Activated CD4-positive, alpha-beta T cell treated with anti-CD3 and anti-CD28 coated beads, Interleukin-2, amount 50 U/mL, for 1 hour (primary cell): Measurements from ENCODE around the gene GSN.

ENCODE experiments used
- DNase-seq: peaks from one replicate; pipeline ENCODE4 v3.0.0-alpha.2; 2020

Gene GSN

DNA sequence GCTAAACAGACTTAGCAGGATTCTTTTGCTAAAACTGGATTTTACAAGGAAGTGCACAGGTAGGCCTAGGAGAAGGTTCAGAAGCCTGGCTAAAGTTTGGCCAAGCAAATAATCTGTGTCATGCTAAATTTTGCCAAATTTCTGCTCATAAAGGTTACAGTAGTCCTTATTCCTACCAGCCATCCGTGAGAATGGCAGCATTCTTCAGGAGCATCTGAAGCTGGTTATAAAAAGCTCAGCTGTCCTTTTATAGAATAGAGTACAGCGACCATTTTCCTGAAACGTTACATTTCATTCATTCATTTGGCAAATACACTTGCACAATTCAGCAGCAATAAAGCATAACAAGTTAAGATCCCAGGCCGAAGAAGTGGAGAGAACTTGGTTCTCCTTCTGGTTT lies 6.9 kb downstream of the GSN start:
- DNase-seq, result no peak

DNA sequence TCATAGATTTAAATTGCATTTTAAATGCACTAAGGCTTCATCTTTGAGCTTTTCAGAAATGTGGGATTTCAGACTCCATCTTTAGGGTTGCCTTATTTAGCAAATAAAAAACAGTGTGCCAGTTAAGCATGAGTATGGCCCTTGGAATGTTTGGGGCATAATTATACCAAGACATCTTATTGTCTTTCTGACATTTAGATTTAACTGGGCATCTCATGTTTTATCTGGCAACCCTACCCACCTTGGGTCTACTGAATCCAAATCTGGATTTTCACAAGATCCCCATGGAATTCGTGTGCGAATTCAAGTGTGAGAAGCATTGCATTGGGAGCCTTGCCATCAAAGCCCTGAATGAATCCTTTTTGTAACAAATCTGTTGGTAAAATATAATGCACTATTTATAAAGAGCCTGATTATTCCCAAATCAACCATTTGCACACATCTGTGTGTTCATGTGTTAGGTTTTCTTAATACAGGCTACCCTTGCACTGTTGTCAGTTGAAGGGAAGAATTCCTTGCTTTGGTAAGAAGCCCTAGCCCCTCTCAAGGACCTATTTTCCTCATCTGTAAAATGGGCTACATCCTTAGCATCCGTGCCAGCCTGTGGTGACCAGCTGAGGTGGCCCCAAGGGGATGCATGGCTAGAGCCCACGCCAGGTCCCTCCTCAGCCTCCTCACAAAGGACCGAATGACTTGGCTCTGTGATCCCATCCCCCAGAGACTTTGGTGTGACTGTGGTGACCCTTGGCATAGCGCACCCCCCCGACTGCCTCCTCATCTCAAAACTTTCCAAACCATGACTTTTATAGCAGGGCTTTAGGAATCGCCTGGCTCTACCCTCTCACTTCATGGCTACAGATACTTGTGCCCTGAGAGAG lies 8.1 kb downstream of the GSN start:
- no peak for DNase-seq

DNA sequence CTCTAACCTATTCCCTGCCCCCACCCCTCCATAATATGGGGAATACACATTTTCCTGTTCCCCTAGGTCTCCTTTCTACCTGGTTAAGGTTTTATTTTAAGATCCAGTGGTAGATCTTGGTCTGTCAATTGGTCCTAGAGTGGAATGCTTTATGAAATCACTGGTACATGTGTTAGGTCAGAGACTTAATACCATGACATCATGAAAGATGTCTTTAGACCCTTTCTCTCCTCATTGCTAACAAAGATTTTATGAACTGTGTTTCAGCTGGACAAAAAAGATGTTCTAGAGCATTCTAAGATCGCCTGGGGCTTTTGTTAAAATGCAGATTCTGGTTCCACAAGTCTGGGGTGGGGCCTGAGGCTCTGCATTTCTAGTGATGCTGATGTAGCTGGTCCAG lies 9.1 kb downstream of the GSN start:
- no peak for DNase-seq

DNA sequence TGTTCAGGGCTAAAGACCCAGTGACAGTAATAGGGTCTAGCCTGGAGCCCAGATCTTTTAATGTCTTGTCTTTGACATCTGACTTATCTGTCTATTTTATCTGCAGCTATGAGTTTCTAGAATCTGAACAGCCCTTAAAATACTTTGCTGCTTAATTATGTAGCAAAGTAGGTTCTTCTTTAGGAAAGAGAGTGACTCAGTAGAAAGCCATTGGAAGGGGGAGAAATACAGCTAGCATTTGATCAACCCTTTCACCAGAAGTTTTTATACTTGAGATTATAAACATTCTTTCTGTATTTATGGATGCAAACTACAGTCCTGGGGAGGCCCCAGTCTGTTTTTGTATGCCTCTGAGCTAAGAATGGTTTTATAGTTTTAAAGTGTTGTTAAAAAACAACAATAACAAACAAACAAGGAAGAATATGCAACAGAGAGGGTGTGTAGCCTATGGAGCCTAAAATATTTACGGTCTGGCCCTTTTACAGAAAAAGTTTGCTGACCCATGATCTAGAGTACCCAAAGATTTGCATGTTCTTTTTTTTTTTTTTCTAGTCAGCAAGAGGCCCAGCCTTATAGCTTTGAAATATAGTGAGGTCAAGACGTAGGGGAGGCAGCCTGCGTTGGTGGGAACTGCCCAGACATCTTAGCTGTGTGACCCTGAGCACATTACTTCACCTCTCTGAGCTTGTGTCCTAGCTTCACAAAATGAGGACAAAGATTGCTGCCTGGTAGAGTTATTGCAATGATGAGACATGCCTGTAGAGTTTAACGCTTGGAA lies 9.7 kb downstream of the GSN start:
- DNase-seq, result no peak

DNA sequence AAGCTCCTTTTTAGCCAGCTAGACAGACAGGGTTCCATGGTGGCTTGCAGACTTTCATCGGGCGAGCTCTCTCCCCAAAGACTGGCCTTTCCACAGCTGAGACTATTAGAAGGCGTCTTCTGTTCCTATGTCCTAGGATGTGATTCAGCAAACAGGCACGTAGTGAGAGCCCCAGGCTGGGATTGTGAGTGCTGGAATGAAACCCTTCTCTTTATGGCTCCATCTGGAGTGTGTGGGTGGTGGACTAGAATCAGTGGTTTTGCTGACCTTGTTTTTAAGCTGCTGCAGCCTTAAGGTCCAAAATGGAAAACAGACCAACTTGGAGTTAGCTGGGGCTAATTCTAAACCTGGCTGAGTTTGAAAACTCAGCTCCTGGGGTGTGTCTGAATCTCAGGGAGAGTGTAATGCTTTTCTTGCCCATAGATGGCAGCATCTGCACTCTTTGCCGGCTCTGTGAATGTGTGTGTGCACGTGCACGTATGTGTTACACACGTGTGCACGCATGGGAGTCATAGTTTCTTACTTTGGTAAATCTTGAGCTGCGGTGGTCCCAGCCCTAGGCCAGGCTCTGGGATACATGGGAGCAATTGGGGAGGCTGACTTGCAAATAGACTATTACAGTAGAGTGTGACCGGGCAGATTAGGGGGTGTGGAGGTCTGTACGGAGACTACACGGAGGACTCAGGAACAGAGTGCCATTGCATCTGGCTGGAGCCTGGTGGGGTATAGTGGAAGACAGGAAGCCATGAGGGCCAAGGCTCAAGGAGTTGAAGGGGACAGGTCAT lies 10.7 kb downstream of the GSN start:
- peak; percentile 19 for DNase-seq

DNA sequence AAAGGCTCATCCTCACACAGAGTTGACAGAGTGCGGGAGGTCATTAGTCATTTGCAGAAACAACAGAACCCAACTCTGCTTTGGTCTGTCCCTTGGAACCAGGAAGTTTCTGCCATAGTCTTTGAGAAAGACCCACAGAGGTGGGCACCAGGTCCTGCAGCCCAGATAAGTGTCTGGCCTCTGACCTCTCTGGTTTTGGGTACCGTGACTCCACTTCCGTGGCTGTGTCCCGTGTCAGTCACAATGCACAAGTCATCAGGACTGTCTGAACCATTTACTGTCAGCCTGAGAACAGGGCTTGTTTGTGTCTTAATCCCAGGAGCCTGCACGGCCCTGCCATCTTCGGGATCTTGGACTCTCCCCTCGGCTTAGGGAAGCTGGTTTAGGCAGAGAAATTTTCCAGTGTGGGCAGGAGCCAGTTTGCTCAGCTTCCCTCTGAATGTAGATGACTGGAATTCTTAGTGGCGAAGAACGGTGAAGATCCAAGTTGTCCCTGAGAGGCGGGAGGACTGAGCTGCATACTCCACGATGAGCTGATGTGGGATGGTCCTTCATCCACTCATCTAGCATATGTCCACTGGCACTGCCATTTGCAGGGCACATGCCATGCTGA lies 11.9 kb downstream of the GSN start:
- no peak for DNase-seq

DNA sequence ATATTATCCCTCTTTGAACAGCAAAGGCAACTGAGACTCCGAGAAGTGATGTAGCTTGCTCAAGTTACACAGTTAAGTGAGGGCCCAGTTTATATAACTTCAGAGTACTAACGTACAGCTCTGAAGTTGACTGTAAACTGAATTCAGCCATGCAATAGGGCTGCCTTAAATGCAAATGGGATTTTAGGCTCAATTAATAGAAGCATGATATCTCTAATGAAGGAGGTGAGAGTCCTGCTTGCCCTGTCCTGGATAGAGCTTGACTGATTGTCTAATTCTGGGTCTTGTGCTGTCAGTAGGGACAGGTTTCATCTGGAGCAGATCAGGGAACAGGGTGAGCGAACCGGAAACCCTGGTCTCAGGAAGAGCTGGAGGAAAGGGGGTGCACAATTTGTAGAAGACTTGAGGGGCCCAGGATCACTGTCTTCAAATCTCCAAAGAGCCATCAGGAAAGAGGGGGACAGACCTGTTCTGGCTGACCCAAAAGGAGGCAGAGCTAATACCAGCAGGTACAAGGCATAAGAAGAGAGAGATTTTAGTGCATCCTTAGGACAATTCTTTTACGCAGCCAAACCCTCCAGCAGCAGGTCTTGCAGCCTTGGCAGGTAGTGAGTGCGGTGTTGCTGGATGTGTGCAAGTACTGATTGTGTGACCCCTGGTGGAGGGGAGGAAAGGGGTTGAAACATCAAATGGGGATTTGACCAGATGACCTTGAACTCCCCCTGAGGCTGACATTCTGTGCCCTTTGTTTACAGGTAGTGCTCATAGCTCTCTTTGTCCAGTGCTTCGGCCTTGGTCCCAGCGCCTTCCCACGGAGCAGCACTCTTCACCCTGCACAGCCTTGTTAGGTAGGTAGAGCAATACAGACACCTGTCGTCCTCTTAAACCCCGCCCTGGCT lies 13.0 kb downstream of the GSN start:
- DNase-seq, result no peak

DNA sequence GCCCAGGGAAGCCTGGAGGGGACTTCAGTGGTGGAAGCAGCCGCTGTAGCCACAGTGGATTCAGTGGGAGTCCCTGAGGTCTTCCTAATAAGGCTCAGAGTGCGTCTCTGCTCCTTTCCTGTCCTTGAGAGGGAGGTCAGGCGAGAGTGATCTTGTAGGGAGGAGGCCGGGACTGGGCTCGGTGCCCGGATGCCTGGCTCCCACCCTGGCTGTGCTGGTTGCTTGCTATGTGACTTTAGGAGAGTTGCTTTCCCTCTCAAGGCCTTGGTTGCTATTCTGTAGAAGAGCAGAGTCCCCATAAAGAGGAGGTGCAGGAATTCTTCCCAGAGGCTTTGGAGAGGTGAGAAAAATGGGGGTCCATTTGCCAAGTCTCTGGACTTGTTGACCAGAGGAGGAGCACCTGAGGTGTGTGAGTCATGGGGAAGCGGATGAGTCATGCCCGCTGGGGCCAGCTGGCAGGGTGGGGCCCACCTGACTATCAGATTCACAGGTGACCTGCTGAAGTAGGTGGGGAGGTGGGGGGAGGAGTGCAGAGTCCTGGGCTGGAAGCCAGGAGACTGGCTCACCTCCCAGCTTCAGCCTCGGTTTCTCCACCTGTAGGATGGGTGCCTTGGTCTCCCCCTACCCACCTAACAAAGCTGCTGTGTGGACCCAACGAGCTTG lies 13.8 kb downstream of the GSN start:
- no peak for DNase-seq

DNA sequence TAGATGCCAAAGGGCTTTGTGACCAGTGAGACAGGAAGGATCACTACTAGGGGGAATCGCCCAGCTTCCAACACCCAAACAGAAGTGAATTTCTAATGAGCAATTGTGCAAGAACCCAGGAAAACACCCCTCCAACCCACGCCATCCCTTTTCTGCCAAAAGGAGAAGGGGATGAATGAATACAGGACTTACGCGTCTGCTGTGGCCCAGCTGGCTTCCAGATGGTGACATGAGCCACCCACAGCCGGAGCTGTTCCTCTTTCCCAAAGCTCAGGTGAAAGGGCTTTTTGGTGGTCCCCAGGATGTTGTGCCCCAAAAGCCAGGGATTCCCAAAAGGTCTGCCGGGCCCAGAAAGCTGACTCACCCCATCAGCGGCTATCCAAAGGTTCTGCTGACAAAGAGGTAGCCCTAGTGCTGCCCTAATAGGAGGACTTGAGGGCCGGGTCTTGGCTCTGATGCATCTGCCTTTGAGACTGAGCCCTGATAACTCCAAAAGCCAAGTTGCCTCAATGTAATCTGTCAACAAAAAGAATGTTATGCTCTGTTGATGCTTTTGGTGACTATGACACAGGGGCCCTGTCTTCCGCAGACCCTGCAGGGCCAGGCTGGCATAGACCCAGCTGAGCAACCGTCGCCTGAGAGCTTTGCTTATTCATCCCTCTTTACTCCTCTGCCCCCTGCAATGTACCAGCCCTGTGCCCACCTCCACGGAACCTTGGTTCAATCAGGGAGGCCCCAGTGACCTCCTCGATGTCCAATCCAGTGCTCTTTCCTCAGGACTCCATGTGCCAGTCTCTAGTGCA lies 14.5 kb downstream of the GSN start:
- DNase-seq, result no peak

DNA sequence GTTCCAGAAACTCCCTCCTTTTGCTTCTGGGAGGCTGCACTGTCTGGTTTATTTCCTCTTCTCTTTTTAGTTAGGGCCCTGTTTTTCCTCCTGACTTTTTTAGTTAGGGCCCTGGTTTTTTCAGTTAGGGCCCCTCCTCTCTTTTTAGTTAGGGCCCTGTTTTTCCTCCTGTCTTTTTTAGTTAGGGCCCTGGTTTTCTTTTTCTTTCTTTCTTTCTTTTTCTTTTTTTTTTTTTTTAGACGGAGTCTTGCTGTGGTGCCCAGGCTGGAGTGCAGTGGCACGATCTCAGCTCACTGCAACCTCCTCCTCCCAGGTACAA lies 15.1 kb downstream of the GSN start:
- no peak for DNase-seq

DNA sequence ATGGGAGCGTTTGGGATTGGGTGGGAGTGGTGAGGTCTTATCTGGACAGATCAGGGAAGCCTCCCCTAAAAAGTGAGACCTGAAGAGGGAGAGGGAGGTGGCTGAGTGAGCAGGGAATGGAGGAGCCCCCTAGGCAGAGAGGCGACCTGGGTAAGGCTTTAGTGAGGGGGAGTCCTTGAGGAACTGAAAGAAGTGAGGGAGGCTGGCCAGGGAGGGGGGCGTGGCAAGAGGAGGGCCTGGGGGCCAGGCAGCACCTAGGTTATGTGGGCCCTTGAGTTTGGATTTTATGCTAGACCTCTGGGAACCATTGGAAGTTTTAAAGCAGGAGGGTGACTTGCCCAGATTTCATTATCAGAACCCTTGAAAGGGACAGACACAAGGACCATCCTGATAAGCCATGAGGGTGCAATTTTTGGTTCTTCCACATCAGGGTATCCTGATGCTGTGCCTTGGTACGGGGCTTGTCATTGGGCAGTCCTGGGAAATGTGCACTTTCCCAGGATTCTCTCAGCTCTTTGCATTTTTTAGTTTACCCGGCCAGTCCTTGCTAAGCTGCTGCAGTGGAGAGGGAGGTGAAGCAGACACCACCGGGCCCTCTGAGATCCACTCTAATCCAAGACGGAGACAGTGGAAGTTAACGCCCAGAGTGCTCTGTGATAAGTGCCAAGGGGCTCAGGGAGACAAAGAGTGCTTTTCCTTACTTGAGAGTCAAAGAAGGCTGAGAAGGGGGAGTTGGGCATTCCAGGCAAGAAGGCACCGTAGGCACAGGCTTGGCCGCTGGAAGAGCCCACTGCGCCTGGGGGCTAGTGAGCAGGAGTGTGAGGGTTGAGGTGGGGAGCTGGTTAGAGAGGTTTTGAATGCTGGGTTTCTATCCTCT lies 16.1 kb downstream of the GSN start:
- no peak for DNase-seq

DNA sequence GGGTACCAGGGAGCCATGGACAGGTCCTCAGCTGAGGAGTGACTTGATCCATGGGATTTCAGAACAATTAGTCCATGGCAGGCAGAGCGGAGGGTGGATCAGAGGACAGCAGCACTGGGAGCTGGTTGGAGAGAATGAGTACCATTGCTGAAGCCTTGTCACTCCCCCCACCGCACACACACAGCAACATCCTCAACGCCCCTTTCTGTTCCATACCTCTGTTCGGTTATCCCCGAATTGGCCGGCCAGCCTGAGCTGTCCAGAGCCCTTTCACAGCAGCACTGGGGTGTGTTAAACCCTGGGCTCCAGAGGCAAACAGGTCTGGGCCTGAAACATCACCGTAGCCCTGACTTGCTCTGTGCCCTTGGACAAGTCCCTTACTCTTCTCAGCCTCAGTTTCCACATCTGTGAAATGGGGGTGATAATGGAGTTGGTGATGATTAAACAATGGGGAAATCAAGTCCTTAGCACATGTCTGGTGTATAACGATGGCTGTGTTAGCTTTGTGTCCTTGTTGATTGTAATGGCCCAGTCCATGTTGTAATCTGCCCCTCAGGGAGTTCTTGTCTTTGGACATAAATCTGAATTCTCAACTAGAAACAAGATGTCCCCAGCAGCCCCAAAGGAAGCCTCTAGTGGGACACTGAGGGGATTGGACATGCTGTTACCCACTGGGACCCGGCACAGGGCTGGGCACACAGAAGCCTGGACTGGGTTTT lies 16.9 kb downstream of the GSN start:
- DNase-seq, result no peak

DNA sequence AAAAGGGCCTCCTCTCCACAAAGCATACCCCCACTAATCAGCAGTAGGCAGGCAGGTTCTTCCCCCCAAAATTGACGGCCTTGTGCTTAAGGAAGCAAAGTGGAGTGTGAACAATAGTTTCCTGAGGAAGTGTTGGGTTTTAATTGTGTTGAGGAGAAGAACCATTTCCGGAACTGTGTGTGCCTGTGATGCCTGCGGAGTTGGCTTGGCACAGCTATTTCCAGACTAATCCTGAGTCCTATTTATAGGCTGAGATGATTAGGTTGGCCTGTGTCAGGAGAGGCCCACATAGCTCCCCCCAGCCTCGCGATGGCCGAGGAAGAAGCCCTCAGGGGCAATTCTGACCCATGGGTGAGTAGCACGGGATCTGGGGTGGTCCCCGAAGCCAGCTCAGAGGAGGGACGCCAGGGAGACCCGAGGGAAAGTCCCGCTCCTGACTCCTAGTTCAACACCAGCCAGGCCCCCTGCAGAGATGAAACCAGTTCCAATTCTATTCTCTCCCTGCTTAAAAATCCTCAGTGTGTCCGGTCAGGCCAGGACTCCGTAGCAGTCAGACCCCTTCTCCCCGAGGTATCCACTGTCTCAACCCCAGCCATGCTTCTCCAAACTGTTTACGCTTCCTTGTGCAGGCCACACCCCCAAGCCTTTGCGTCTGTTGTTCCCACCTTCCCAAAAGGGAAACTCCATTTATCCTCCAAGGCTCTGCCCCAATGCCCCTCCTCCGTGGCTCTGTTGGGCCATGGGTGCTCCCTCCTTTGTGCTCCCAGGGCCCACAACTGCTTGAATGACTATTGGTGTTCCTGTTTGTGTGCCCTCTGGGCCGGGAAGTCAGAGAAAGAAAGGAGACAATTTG lies 18.1 kb downstream of the GSN start:
- no peak for DNase-seq

DNA sequence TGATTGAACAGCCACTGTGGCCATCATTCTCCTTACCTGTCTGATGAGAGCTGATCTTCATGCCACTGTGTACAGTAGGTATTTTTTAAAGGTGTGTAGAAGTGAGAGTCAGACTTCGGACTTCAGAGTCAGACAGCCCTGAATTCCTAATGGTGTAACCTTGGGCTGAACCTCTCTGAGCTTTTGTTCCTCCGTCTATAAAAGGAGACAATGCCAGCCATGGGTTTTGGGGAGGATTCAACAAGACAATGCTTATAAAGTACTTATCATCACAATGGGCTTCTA lies 18.7 kb downstream of the GSN start:
- DNase-seq, result no peak

DNA sequence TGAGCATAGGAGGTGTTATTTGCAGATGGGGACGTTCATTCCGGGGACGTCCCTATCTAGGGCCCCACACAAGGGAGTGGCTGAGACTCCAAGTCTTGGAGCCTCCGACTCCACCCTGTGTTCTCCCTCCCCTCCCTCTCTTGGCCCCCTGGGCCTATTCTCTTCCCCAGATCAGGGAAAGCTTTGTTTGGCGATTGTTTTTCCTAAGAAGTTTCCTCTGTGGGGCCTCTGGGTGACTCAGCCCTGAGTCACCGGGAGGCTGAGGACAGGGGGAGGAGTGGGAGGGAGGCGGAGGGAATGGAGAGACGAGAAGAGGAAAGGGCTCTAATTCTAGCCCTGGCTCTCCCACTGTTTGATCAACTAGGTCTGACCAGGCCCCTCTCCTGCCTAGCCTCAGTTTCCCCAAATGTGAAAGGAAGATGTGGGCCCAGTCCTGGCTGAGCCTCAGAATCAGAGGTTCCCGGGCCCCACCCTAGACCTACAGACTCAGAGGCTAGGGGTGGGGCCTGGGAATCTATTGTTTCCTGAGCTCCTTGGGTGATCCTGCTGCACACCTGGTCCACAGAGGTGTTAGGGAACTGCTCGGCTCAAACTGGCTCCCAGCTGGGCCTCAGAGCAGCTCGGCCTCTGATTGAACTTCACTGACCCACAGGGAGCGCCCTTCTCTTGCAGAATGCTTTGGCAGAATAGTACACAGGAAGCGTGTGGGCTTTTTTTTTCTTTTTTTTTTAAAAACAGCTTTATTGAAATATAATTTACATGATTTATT lies 19.2 kb downstream of the GSN start:
- no peak for DNase-seq

DNA sequence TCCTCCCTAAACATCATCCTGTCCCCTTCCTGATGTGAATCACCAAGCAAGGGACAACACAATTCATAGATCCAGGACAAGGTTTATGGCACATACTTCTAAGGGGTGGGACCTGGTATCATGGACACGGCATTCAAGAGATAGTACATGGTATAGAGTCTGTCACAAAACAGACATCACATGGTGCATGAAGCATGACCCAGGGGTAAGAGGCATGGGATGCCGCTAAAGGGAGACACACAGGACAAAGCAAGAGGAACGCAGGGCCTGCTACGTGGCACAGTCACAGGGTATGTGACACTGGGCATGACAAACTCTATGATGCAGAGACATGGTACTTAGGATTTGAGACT lies 20.7 kb downstream of the GSN start:
- no peak for DNase-seq

DNA sequence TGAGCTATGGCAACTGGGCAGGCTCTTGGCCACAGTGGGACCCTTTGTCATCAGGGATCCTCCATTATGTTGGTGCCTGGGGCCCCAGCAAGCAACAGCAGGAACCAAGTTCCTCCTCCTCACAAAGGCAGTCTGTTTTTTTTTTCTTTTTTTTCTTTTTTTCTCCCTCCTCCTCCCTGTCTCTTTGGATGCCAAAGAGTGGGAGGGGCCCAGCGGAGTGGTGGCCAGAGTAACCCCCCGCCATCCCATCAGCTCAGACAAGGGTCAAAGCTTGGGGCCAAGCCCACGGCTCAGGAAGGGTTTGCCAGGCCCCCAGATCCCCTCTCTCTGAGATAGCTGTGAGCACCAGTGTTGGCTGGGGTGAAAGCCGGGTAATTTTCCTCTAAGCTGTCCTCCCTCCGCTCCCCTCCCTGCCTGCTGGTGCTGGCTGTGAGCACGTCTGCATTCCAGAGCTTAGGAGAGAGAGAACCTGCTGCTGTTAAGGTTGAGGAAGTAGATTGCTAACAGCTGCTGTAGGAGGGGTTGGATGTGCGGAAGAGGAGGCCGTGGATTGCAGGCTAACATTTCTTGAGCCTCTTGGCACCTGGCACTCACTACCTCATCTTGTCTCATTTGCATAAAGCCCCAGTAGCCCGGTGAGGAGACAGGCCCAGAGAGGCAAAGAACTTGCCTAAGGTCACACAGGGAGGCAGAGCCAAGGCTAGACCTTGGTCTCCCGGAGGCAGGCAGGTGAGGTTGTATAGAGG lies 21.2 kb downstream of the GSN start:
- DNase-seq, result no peak
